ENCODE measurements around the gene WFDC10A.
"Not testable (repeated sequence)": the region's sequence is repeated elsewhere in the genome, so short reads cannot be mapped to it uniquely, and the experiment has no call there.

WFDC10A gene

DNA sequence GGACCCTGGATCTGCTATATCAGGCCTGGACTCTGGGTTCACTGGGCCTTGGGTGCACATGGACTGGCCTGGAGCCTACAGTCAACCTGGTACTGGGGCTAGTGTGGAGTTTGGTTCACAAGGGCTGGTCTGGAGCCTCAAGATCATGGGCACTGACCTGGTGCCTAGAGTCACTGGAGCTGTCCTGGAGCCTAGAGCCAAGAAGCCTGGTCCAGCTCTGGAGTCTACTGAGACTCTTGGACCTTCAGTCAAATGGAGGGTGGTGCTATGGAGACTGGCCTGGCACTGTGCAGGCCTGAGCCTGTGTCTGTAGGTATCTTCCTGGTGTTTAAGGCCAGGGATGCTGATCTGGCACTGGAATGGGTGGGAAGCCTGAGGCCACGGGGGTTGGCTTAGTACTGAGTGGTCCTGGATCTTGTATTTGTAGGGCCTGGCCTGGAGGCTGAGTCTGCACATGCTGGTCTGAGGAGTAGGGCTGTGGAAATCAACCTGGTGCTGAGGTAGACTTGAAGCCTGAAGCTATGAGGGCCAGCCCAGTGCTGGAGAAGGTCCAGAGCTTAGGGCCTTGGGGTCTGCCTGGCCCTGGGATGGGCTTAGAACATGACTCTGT lies 18.0 kb downstream of the WFDC10A start:
- no peak for DNase-seq (ENCODE audit: low read depth in 2 of 3, low spot score in 2 of 3)

DNA sequence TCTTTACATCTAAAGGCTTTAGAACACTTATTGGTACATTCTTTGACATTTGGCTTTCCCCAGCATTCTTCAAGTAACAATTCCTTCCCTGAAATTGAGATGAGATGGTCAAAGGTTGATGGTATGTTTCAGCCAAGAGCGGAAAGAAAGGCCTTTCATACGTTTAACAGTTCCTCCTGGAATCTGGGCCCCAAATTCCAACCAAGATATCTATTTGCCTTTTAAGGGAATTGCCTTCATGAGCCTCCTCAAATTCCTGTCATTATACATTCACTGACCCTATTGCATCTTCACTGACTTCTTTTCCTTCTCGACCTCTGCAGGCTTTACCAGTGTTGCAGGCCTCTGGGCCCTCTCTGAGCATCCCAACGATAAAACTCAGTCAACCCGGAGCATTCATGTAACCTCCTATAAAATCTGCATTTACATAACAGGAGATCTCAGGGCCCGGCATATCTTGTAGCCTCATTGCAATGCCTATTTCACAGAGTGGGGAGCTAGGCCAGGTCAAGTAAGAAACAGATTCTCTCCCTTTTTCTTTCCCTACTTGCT lies 19.8 kb downstream of the WFDC10A start:
- no peak for DNase-seq (ENCODE audit: low read depth in 2 of 3, low spot score in 2 of 3)

DNA sequence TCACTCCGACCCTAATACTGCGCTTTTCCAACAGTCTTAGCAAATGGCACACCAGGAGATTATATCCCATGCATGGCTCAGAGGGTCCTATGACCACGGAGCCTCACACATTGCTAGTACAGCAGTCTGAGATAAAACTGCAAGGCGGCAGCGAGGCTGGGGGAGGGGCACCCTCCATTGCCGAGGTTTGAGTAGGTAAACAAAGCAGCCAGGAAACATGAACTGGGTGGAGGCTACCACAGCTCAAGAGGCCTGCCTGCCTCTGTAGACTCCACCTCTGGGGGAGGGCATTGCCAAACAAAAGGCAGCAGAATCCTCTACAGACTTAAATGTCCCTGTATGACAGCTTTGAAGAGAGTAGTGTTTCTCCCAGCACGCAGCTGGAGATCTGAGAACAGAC lies 22.2 kb downstream of the WFDC10A start:
- not testable (repeated sequence) for DNase-seq (ENCODE audit: low read depth in 2 of 3, low spot score in 2 of 3)

DNA sequence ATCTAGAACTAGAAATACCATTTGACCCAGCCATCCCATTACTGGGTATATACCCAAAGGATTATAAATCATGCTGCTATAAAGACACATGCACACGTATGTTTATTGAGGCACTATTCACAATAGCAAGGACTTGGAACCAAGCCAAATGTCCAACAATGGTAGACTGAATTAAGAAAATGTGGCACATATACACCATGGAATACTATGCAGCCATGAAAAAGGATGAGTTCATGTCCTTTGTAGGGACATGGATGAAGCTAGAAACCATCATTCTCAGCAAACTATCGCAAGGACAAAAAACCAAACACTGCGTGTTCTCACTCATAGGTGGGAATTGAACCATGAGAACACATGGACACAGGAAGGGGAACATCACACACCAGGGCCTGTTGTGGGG lies 27.5 kb downstream of the WFDC10A start:
- DNase-seq (ENCODE audit: low read depth in 2 of 3, low spot score in 2 of 3), result not testable (repeated sequence)

DNA sequence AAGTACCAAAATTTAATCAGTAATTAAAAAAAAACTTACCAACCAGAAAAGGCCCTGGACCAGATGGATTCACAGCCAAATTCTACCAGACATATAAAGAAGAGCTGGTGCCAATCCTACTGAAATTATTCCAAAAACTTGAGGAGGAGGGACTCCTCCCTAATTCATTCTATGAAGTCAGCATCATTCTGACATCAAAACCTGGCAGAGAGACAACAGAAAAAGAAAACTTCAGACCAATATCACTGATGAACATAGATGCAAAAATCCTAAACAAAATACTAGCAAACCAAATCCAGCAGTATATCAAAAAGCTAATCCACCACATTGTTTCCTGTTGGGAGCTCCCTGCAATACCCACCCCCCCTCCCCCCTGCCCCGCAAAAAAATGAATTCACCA lies 40.6 kb downstream of the WFDC10A start, which contains the start of gene WFDC11:
TSS of gene WFDC11 (minus strand) at position 101 of the 400 bp plus-strand sequence. CDS start 19,639 bp downstream, outside the sequence.
- no peak for DNase-seq (ENCODE audit: low read depth in 2 of 3, low spot score in 2 of 3)

DNA sequence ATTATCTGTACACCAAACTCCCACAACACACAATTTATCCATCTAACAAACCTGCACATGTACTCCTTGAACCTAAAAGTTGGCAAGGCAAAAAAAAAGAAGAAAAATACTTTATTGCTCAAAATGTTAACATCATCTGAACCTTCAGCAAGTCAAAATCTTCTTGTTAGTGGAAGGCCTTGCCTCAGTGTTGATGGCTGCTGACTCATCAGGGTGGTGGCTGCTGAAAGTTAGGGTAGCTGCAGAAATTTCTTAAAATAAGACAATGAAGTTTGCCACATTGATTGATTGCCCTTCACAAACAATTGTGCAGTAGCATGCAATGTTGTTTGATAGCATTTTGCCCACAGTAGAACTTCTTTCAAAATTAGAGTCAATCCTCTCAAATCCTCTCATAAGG lies 43.2 kb downstream of the WFDC10A start:
- DNase-seq (ENCODE audit: low read depth in 2 of 3, low spot score in 2 of 3), result no peak

DNA sequence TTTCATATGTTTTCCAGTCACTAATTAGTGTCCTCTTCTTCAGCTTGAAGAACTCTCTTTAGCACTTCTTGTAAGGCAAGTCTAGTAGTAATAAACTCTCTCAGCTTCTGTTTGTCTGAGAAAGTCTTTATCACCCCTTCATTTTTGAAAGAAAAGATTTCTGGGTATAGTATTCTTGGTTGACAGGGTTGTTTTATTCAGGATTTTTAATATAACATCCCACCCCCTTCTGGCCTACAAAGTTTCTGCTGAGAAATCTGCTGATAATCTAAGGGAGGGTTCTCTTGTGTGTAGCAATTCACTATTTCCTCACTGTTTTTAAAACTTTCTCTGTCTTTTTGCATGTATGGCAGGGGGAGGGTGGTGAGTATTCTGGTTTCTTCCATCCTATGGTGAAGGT lies 50.1 kb downstream of the WFDC10A start:
- no peak for DNase-seq (ENCODE audit: low read depth in 2 of 3, low spot score in 2 of 3)

Measured in activated CD8-positive, alpha-beta memory T cell treated with anti-CD3 and anti-CD28 coated beads for 48 hours (primary cell).